Astrocyte of the hippocampus (primary cell): ENCODE measurements around the gene DNAH10.

ENCODE experiments used
- DNase-seq: peaks from one replicate; pipeline ENCODE4 v3.0.0; 2011; ENCODE audit warnings: low read depth, low spot score

The DNAH10 gene

GRCh38 chr12:123744836-123745235 lies 17.3 kb upstream of the DNAH10 start:
- DNase-seq = no peak

GRCh38 chr12:123747309-123747708 lies 14.8 kb upstream of the DNAH10 start:
- no peak for DNase-seq

DNA sequence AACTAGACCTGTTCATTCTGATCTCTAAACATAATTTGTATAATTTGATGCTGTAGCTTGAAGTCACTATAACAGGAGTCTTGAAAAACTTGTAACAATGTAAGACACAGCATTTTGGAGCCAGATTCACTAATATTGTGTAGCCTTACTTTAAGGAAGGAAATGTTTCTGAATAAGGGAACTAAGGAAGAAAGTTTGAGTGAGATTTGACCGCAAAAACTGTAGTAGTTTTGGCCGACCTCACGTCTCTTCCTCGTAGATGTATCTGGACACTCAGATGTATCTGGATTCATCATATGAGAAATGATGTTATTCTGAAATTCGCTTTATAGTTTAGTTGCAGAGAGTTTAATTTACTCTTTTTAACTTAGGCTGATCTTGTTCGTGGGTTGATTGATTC lies 13.9 kb upstream of the DNAH10 start:
- no peak for DNase-seq

GRCh38 chr12:123748661-123749060 lies 13.4 kb upstream of the DNAH10 start:
- DNase-seq = peak; percentile 60

DNA sequence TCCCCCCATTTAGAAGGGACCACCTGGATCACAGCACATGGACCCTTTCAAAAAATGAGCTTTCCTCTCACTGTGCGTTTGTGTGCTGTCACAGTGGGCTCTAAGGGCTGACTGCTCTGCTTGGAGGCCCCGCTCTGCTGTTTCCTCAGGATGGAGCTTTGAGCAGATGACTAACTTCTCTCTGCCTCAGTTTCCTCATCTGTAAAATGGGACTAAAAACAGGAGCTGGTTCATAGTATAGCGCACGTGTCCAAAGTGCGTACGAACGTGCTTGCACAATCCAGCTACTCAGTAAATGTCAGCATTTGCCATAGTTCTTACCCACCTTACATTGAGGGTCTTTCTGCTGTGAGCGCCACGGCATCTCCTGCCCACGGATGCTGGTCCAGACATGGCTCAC lies 12.7 kb upstream of the DNAH10 start:
- DNase-seq = no peak

- no peak for DNase-seq
Measured at GRCh38 chr12:123750159-123750656, 11.9 kb upstream of the DNAH10 start.

GRCh38 chr12:123752046-123752445 lies 10.1 kb upstream of the DNAH10 start:
- DNase-seq = no peak

DNA sequence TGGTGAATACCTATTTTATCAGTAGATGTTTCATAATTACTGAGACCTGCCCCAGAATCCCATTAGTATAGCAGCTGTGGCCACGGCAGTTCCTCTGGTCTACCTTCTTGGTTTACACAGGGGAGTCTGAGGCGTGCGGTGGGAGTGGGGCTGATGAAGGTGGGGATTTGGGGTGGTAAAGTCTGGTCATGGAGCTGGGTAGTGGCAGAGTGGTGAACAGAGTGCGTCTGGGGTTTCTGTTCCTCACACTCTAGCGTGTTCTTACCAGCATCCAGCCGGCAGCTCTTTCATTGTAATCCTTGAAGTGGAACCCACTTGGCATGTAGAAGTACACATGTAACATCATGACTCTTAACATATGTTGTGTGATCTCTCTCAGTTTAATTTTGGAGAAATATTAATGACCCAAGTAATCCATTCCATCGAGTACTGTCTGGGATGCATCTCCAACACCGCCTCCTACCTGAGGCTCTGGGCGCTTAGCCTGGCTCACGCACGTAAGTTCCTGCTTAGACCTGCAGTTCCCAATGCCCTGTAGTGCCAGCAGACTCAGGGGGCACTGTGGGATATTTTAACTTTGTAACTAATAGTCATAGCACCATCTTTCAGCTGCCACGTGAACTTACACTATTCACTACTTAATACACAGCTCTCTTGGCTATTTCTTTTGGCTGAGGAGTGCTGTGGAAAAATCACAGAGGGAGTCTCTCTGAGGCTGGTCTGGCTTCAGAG lies 7.9 kb upstream of the DNAH10 start:
- DNase-seq = no peak

GRCh38 chr12:123757561-123757960 lies 4.5 kb upstream of the DNAH10 start:
- no peak for DNase-seq

GRCh38 chr12:123760267-123760938 lies 1.7 kb upstream of the DNAH10 start:
- DNase-seq = no peak

GRCh38 chr12:123762715-123763052 lies 583 bp downstream of the DNAH10 start:
- peak; percentile 4 for DNase-seq

GRCh38 chr12:123763093-123763492 lies 992 bp downstream of the DNAH10 start:
- DNase-seq = no peak

DNA sequence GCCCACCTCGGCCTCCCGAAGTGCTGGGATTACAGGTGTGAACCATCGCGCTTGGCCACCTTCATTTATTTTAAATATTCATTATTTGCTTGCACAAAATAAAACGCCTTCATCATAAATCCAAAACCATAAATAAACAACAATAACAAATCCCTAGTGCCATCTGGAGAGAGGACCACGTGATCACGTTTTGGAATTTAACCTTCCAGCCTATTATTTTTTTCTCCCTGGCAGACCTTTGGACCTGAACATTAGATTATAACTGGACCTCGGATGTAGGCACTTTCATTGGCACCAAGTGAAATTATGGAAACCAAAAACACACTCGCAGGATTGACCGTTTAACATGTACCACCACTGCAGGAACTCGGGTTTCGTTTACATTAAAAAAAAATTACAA lies 2.0 kb downstream of the DNAH10 start:
- DNase-seq = no peak

DNA sequence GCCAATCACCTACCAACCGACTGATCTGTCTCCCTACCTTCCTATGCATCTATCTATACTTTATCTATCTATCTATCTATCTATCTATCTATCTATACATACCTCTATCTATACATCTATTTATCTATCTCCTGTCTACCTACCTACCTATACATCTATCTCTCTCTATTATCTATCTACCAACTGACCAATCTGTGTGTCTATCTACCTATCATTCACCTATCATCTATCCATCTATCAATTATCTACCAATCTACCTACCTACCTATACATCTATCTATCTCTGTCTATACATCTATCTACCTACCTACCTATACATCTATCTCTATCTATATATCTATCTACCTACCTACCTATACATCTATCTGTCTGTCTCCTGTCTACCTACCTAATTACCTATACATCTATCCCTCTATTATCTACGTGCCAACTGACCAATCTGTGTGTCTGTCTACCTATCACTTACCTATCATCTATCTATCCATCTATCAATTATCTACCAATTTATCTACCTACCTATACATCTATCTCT lies 3.5 kb downstream of the DNAH10 start:
- DNase-seq = no peak

DNA sequence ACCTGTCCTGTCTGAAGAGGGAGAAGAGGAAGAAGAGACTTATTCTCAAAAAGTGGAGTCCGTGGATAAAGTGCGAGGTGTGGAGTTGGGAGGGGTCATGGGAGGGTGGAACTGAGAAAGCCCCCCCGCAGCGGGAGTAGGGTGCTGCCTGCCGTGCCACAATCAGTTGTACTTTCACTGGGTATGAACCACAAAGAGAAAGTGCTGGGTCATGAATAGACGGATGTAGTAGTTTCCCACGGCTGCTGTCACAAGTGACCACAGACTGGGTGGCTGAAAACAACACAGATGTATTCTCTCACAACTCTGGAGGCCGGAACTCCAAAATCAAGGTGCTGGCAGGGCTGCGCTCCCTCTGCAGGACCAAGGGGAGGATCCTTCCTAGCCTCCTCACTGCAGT lies 5.5 kb downstream of the DNAH10 start:
- DNase-seq = no peak

DNA sequence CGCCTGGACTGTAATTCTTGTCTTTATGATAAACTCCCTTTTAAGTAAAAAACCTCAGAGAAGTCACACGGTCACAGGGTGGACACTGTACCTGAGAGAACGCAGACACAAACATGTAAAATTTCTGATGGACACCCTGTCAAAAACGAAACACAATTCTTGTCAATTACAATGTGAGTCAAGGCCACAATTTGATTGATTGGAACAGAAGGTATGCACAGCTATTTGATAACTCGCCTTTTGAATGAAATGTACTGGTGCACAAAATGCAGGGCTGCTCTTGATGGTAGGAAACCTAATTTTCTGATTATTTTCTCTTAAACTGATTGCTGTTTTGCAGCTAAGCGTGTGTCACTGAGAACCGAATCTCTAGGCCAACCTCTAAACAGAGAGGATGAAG lies 9.2 kb downstream of the DNAH10 start:
- DNase-seq = no peak

DNA sequence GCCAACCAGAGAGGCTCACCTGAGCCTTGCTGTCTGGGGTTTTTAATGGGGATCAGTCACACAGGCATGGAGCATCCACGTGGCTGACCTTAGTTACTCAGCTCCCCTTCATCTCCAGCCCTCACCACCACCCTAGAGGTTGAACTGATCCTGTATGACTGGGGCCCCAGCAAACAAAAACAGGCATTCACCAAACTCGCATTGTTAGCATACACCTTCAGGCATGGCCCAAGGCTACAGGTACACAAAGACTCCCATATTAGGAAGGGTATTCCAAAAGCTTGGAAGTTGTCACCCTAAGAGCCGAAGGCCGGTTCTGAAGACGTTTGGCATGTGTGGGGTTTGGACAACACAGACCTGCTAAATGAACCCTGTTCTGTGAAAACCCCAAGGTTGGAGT lies 10.0 kb downstream of the DNAH10 start:
- DNase-seq = no peak

DNA sequence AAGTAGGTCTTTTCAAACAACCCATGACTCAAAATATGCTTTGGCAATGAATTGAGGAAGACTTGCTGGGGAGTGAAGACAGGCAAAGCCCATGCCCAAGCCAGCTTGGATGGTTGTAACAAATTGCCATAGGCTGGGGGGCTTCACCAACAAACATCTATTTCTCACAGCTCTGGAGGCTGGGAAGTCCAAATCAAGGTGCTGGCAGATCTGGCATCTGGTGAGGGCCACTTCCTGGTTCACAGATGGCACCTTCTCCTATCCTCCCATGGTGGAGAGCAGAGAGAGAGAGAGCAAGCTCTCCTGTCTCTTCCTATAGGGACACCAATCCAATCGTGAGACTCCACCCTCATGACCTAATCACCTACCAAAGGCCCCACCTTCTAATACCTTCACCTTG lies 11.3 kb downstream of the DNAH10 start:
- DNase-seq = no peak

DNA sequence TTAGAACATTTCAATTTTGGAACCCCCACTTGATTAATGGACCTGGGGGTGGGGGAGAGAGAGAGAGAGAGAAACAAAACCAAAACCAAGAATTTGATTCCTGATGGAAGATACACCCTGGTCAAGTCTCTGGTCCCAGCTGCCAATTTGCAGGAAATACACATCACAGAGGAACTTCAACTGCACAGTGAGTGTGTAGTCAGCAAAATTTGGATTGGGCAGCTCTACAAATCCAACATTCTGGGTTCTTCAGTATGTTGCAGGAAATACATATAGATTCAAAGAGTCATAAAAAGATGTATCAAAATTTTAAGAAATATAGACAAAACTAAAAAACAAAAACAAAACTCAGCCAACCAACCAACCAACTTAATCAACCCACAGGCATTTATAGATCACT lies 17.4 kb downstream of the DNAH10 start:
- no peak for DNase-seq

GRCh38 chr12:123782997-123783792 lies 21.1 kb downstream of the DNAH10 start:
- DNase-seq = no peak

DNA sequence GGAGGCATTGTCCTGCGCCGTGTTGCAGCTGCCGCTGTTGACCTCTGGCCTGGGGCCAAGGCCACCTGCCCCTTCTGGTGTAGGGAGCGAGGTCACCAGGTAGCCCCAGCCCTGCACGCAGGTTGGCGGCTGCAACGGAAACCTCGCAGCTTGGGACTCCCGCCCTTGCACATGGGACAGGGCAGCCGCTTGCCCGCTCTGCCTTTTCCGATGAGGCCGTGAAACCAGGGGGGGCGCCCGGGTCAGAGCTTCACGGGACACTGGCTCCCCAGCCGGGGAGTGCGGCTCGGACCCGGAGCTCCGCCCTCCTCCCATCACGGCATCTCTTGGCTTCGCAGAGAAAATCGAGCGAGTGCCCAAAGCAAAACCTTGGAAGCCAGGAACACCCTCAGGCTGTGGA lies 25.4 kb downstream of the DNAH10 start:
- DNase-seq = no peak

DNA sequence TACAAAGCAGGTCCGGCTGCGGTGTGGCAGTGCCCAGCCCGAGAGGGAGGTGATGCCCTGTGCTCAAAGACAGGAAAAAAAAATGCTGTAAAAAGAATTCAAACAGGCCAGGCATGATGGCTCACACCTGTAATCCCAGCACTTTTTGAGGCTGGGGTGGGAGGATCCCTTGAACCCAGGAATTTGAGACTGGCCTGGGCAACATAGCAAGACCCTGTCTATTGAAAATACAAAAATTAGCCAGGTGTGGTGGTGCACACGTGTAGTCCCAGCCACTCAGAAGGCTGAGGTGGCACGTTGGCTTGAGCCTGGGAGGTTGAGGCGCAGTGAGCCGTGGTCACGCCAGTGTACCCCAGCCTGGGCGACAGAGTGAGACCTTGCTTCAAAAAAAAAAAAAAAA lies 26.4 kb downstream of the DNAH10 start:
- no peak for DNase-seq
